HepG2 (cell line): ENCODE data around the gene PCGF2. TPM values are rescaled to one million over a fixed set of nuclear protein-coding genes. Genes with fewer than 3 reads are reported as not detected.

Experiments
- ATM ChIP-seq: fragments of 450-650 bp; IDR thresholded peaks from 2 replicates; pipeline ENCODE4 v1.7.1; 2017; ENCODE audit warnings: mild to moderate bottlenecking, borderline replicate concordance
- FOSL2 ChIP-seq: sonication (generic); formaldehyde crosslinking; IDR thresholded peaks from 2 replicates; pipeline ENCODE4 v1.4.0; 2020; ENCODE audit warnings: missing genetic modification reagents
- HDAC2 ChIP-seq: sonication (generic); formaldehyde crosslinking; IDR thresholded peaks from 2 replicates; pipeline ENCODE4 v1.4.0; 2020; ENCODE audit warnings: missing genetic modification reagents
- HOXA5 ChIP-seq: sonication (generic); formaldehyde crosslinking; IDR thresholded peaks from 2 replicates; pipeline ENCODE4 v1.4.0; 2020; ENCODE audit warnings: missing genetic modification reagents
- KAT8 ChIP-seq: IDR thresholded peaks from 2 replicates; pipeline ENCODE4 v1.6.1; 2016; ENCODE audit warnings: missing genetic modification reagents, missing compliant biosample characterization
- KLF15 ChIP-seq: sonication (generic); formaldehyde crosslinking; IDR thresholded peaks from 2 replicates; pipeline ENCODE4 v1.8.1; 2023; ENCODE audit warnings: borderline replicate concordance, mild to moderate bottlenecking, inconsistent platforms, missing genetic modification reagents, mixed read lengths
- MXI1 ChIP-seq: IDR thresholded peaks from 3 replicates; pipeline ENCODE4 v1.6.1; 2012; ENCODE audit warnings: low read depth, low read length, inconsistent platforms, borderline replicate concordance
- NCOA1 ChIP-seq: sonication (generic); formaldehyde crosslinking; IDR thresholded peaks from 2 replicates; pipeline ENCODE4 v1.9.0; 2021; ENCODE audit warnings: missing genetic modification reagents
- NR2F1 ChIP-seq, 2 experiments: fragments of 450-650 bp in 1 of 2; formaldehyde crosslinking in 1 of 2; IDR thresholded peaks; 2 replicates each; pipeline versions ENCODE4 v1.5.0 to v1.6.1; 2016 to 2020; ENCODE audit warnings: mild to moderate bottlenecking in 1 of 2, missing compliant biosample characterization in 1 of 2, missing genetic modification reagents in 1 of 2, moderate library complexity in 1 of 2
- POLR2G ChIP-seq: fragments of 200-400 bp; formaldehyde crosslinking; IDR thresholded peaks from 2 replicates; pipeline ENCODE4 v1.6.1; 2018; ENCODE audit warnings: mild to moderate bottlenecking, low read depth, low read length, moderate library complexity
- SAP130 ChIP-seq: IDR thresholded peaks from 2 replicates; pipeline ENCODE4 v1.6.1; 2016; ENCODE audit warnings: low read depth
- SPEN ChIP-seq: sonication (generic); formaldehyde crosslinking; IDR thresholded peaks from 2 replicates; pipeline ENCODE4 v1.5.1; 2020; ENCODE audit warnings: low read depth, mild to moderate bottlenecking, missing genetic modification reagents
- TEAD3 ChIP-seq: optimal IDR thresholded peaks from 2 replicates; pipeline ENCODE3; 2016; ENCODE audit warnings: borderline replicate concordance
- U2AF1 ChIP-seq: fragments of 200-400 bp; formaldehyde crosslinking; optimal IDR thresholded peaks from 2 replicates; pipeline ENCODE3; 2017; ENCODE audit warnings: mild to moderate bottlenecking, low read depth, low read length
- ZNF180 ChIP-seq: sonication (generic); formaldehyde crosslinking; IDR thresholded peaks from 2 replicates; pipeline ENCODE4 v1.4.0; 2020; ENCODE audit warnings: low read depth, missing genetic modification reagents, borderline replicate concordance
- ZNF331 ChIP-seq: sonication (generic); formaldehyde crosslinking; IDR thresholded peaks from 2 replicates; pipeline ENCODE4 v1.4.0; 2020; ENCODE audit warnings: missing genetic modification reagents
- ZNF446 ChIP-seq: sonication (generic); formaldehyde crosslinking; IDR thresholded peaks from 2 replicates; pipeline ENCODE4 v1.5.0; 2020; ENCODE audit warnings: mild to moderate bottlenecking, missing genetic modification reagents
- ZNF501 ChIP-seq: sonication (generic); formaldehyde crosslinking; IDR thresholded peaks from 2 replicates; pipeline ENCODE4 v1.5.1; 2020; ENCODE audit warnings: mild to moderate bottlenecking, moderate library complexity, missing genetic modification reagents
- ZZZ3 ChIP-seq: sonication (generic); formaldehyde crosslinking; IDR thresholded peaks from 2 replicates; pipeline ENCODE4 v1.4.0; 2020; ENCODE audit warnings: missing genetic modification reagents, mild to moderate bottlenecking, borderline replicate concordance
- polyA plus RNA-seq, 8 experiments: library from polyadenylated mRNA; depleted of rRNA in 3 of 8; stranded (reverse) in 7 of 8; unstranded in 1 of 8; fragments of >200 nt; fragmentation: Illumina TruSeq in 4 of 8; extraction: Trizol in 4 of 8; gene quantifications; 2 replicates each; pipeline versions ENCODE4 v1.2.1 to v1.2.3, GENCODE V29; 2011 to 2016; ENCODE audit warnings: low read depth in 4 of 8, missing spikeins in 1 of 8, mixed read lengths in 1 of 8; ENCODE audit not compliant: insufficient read depth in 1 of 8
- total RNA-seq, 5 experiments: library from RNA; depleted of rRNA; stranded (reverse); fragments of >200 nt; fragmentation: Illumina TruSeq; extraction: Trizol; gene quantifications; 2 replicates each; pipeline ENCODE4 v1.2.3, GENCODE V29; 2016; ENCODE audit warnings: low read depth in 1 of 5
- TF ChIP-seq, protein P1 (sequence below): sonication (generic); formaldehyde crosslinking; IDR thresholded peaks from 2 replicates; pipeline ENCODE4 v1.4.0; 2020; ENCODE audit warnings: mild to moderate bottlenecking, missing genetic modification reagents
- TF ChIP-seq, protein P2 (sequence below): sonication (generic); formaldehyde crosslinking; conservative IDR thresholded peaks from 2 replicates; pipeline ENCODE4 v1.4.0; 2020; ENCODE audit warnings: mild to moderate bottlenecking, missing genetic modification reagents, moderate library complexity
- TF ChIP-seq, protein P3 (sequence below): sonication (generic); formaldehyde crosslinking; IDR thresholded peaks from 2 replicates; pipeline ENCODE4 v1.4.0; 2020; ENCODE audit warnings: missing genetic modification reagents

The PCGF2 gene
- total and polyA plus RNA-seq, 2 of the 13 experiments (the other 11 are each of a cell fraction or from before 2014, with no cell fraction given): 11.6 to 29.4 TPM

DNA sequence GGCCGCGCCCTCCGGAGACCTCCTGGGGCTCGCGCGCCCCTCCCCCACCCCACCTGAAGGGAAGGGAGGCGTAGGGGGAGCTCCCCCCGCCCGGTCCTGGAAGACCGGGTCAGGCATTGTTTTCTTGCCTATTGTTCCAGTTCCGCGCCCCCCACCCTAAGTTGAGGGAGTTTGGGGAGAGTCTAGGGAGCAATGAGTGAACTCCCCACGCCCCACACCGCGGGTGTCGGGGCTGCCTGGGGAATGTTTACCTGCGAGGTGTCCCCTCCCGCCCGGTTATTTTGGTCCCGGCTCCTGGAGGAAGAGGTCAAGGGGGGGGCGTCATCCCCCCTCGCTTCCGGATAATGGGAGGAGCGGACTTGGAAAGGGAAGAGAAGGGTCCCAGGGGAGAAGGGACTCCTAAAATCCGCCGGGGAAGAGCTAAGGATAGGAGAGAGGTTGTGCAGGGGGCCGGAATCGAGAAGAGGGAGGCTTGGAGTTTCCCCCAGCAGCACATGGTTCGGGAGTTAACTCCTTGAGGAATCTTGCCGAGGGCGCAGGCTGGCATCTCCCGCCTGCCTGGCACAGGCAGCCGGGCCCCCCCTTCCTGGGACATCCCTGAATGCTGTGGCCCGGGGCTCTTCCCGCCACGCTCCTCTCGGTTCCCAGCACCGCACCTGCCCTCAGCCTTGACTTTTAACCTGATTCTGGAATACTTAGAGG is 42.2 kb downstream of the PCGF2 start (continued):
- TF ChIP-seq KLF15 (CRISPR knock-in tag) (no peak), NCOA1 (CRISPR knock-in tag) (peak; percentile 75), FOSL2 (CRISPR knock-in tag) (0 out of 2 replicates have a peak, but pooled peaks have one; percentile 14), ZNF180 (CRISPR knock-in tag) (no peak), ZNF446 (CRISPR knock-in tag) (peak; percentile 84), KAT8 (CRISPR knock-in tag) (no peak), ZNF331 (0 out of 2 replicates have a peak, but pooled peaks have one; percentile 8), TEAD3 (CRISPR knock-in tag) (peak; percentile 13), MXI1 (peak; percentile 19; the same call in 1 of the 3 replicates), SPEN (no peak; the same call in 1 of the 2 replicates), POLR2G (peak; percentile 71), ZNF501 (CRISPR knock-in tag) (peak; percentile 32), ZZZ3 (CRISPR knock-in tag) (0 out of 2 replicates have a peak, but pooled peaks have one; percentile 36), ATM (no peak), SAP130 (CRISPR knock-in tag) (peak; percentile 66), NR2F1 (CRISPR knock-in tag; IDR thresholded peaks at IDR 0.05) (peak; percentile 47 to 57; a peak in 2 of 4 replicates), U2AF1 (peak; percentile 21), HDAC2 (CRISPR knock-in tag) (0 out of 2 replicates have a peak, but pooled peaks have one; percentile 21), HOXA5 (CRISPR knock-in tag) (0 out of 2 replicates have a peak, but pooled peaks have one; percentile 28)
- TF ChIP-seq, protein P1, sequence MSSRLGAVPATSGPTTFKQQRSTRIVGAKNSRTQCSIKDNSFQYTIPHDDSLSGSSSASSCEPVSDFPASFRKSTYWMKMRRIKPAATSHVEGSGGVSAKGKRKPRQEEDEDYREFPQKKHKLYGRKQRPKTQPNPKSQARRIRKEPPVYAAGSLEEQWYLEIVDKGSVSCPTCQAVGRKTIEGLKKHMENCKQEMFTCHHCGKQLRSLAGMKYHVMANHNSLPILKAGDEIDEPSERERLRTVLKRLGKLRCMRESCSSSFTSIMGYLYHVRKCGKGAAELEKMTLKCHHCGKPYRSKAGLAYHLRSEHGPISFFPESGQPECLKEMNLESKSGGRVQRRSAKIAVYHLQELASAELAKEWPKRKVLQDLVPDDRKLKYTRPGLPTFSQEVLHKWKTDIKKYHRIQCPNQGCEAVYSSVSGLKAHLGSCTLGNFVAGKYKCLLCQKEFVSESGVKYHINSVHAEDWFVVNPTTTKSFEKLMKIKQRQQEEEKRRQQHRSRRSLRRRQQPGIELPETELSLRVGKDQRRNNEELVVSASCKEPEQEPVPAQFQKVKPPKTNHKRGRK (CRISPR knock-in tag): no peak
- TF ChIP-seq, protein P2, sequence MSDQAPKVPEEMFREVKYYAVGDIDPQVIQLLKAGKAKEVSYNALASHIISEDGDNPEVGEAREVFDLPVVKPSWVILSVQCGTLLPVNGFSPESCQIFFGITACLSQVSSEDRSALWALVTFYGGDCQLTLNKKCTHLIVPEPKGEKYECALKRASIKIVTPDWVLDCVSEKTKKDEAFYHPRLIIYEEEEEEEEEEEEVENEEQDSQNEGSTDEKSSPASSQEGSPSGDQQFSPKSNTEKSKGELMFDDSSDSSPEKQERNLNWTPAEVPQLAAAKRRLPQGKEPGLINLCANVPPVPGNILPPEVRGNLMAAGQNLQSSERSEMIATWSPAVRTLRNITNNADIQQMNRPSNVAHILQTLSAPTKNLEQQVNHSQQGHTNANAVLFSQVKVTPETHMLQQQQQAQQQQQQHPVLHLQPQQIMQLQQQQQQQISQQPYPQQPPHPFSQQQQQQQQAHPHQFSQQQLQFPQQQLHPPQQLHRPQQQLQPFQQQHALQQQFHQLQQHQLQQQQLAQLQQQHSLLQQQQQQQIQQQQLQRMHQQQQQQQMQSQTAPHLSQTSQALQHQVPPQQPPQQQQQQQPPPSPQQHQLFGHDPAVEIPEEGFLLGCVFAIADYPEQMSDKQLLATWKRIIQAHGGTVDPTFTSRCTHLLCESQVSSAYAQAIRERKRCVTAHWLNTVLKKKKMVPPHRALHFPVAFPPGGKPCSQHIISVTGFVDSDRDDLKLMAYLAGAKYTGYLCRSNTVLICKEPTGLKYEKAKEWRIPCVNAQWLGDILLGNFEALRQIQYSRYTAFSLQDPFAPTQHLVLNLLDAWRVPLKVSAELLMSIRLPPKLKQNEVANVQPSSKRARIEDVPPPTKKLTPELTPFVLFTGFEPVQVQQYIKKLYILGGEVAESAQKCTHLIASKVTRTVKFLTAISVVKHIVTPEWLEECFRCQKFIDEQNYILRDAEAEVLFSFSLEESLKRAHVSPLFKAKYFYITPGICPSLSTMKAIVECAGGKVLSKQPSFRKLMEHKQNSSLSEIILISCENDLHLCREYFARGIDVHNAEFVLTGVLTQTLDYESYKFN (CRISPR knock-in tag): peak; percentile 62; the same call in 1 of the 2 replicates
- TF ChIP-seq, protein P3, sequence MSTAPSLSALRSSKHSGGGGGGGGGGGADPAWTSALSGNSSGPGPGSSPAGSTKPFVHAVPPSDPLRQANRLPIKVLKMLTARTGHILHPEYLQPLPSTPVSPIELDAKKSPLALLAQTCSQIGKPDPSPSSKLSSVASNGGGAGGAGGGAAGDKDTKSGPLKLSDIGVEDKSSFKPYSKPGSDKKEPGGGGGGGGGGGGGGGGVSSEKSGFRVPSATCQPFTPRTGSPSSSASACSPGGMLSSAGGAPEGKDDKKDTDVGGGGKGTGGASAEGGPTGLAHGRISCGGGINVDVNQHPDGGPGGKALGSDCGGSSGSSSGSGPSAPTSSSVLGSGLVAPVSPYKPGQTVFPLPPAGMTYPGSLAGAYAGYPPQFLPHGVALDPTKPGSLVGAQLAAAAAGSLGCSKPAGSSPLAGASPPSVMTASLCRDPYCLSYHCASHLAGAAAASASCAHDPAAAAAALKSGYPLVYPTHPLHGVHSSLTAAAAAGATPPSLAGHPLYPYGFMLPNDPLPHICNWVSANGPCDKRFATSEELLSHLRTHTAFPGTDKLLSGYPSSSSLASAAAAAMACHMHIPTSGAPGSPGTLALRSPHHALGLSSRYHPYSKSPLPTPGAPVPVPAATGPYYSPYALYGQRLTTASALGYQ (CRISPR knock-in tag): peak; percentile 64; the same call in 1 of the 2 replicates
